Measurements from ENCODE around the gene SULT2B1. TPM values are rescaled to one million over a fixed set of nuclear protein-coding genes. Genes with fewer than 3 reads are reported as not detected.
A peak's percentile ranks its signal among the peaks of the same experiment; 100 is the strongest.

The SULT2B1 gene
- total and polyA plus RNA-seq, 2 experiments from 2014 or later = 0.79 TPM; not detected in 1

GRCh38 chr19:48646722-48647216, 94.8 kb downstream of the SULT2B1 start:
- TF ChIP-seq EZH2phosphoT487 (IDR thresholded peaks at IDR 0.05; ENCODE audit: low read depth, severe bottlenecking, unreplicated experiment) (no peak), EZH2 (IDR thresholded peaks at IDR 0.05; ENCODE audit: borderline replicate concordance) (no peak)
- TF ChIP-seq, protein P1, sequence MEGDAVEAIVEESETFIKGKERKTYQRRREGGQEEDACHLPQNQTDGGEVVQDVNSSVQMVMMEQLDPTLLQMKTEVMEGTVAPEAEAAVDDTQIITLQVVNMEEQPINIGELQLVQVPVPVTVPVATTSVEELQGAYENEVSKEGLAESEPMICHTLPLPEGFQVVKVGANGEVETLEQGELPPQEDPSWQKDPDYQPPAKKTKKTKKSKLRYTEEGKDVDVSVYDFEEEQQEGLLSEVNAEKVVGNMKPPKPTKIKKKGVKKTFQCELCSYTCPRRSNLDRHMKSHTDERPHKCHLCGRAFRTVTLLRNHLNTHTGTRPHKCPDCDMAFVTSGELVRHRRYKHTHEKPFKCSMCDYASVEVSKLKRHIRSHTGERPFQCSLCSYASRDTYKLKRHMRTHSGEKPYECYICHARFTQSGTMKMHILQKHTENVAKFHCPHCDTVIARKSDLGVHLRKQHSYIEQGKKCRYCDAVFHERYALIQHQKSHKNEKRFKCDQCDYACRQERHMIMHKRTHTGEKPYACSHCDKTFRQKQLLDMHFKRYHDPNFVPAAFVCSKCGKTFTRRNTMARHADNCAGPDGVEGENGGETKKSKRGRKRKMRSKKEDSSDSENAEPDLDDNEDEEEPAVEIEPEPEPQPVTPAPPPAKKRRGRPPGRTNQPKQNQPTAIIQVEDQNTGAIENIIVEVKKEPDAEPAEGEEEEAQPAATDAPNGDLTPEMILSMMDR (IDR thresholded peaks at IDR 0.05; ENCODE audit: poor library complexity) = no peak
- no peaks in the 10 kb centered on the region for H3K27me3 ChIP-seq
- peaks cover 11% of the 10 kb centered on the region for H3K4me1 ChIP-seq (ENCODE audit: insufficient read depth)
- no peak for DNase-seq (ENCODE audit: low spot score)
- 48% methylated on average over 3 of the region's 10 CpGs for WGBS (ENCODE audit: low lambda C conversion rate, missing lambda C conversion rate)
- H3K27ac ChIP-seq = no peak overlapping the region
- H3K9me2 ChIP-seq (replicated peaks; ENCODE audit: insufficient read depth) = no peaks in the 10 kb centered on the region
- no peaks in the 10 kb centered on the region for H3K79me2 ChIP-seq
- H2AFZ ChIP-seq = peak overlapping the region; percentile 97
- no peaks in the 10 kb centered on the region for H4K20me1 ChIP-seq (ENCODE audit: insufficient read depth, poor library complexity, severe bottlenecking)
- no peaks in the 10 kb centered on the region for H3K36me3 ChIP-seq (replicated peaks; ENCODE audit: insufficient read depth, low read depth)
- H3K9me3 ChIP-seq (ENCODE audit: low read depth) = no peaks in the 10 kb centered on the region
- H3K4me3 ChIP-seq = no peak overlapping the region
- peak overlapping the region; percentile 99 for H3K4me2 ChIP-seq

DNA sequence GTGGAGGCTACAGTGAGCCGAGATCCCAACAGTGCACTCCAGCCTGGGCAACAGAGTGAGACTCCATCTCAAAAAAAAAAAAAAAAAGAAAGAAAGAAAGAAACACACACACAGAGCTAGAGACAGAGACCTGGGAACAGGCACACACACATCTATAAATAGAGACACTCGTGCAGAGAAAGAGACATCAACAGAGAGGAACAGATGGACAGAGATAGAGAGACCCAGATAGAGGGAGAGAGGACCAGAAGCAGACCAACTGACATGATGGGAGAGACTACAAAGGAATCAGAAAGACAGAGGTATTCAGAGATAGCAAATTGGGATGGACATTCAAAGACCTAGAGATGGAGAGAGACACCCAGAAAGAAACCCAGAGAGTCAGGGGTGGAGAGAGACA, 96.2 kb downstream of the SULT2B1 start:
- Histone ChIP-seq H2AFZ (no peak overlapping the region), H3K27ac (no peak overlapping the region), H3K9me3 (ENCODE audit: low read depth) (no peaks in the 10 kb centered on the region), H4K20me1 (ENCODE audit: insufficient read depth, poor library complexity, severe bottlenecking) (no peaks in the 10 kb centered on the region), H3K27me3 (no peaks in the 10 kb centered on the region), H3K9me2 (replicated peaks; ENCODE audit: insufficient read depth) (no peaks in the 10 kb centered on the region), H3K4me1 (ENCODE audit: insufficient read depth) (peaks cover 11% of the 10 kb centered on the region), H3K4me3 (no peak overlapping the region), H3K79me2 (no peaks in the 10 kb centered on the region), H3K4me2 (no peak overlapping the region), H3K36me3 (replicated peaks; ENCODE audit: insufficient read depth, low read depth) (no peaks in the 10 kb centered on the region)
- no peak for TF ChIP-seq EZH2phosphoT487 (IDR thresholded peaks at IDR 0.05; ENCODE audit: low read depth, severe bottlenecking, unreplicated experiment)
- no peak for TF ChIP-seq EZH2 (IDR thresholded peaks at IDR 0.05; ENCODE audit: borderline replicate concordance)
- TF ChIP-seq, protein P1 (IDR thresholded peaks at IDR 0.05; ENCODE audit: poor library complexity) = no peak
- 60% methylated on average over 2 of the region's 2 CpGs for WGBS (ENCODE audit: low lambda C conversion rate, missing lambda C conversion rate)
- no peak for DNase-seq (ENCODE audit: low spot score)

Other genes with a start within 250 kb of the SULT2B1 start
- gene EMP3, start 226.6 kb upstream of the SULT2B1 start, total RNA-seq = 68.4 and 80.1 TPM in 2 replicates
- gene EMP3, start 226.6 kb upstream of the SULT2B1 start, polyA plus RNA-seq = 379 and 381 TPM in 2 replicates
- gene TMEM143, start 188.2 kb upstream of the SULT2B1 start, total RNA-seq = 5.3 and 5.9 TPM in 2 replicates
- gene TMEM143, start 188.2 kb upstream of the SULT2B1 start, polyA plus RNA-seq = 11.2 and 20.8 TPM in 2 replicates
- not detected in 2 replicates for gene SYNGR4, start 187.8 kb upstream of the SULT2B1 start, total RNA-seq
- gene SYNGR4, start 187.8 kb upstream of the SULT2B1 start, polyA plus RNA-seq = 0.51 and 1.3 TPM in 2 replicates
- gene KDELR1, start 160.6 kb upstream of the SULT2B1 start, total RNA-seq = 164 and 179 TPM in 2 replicates
- gene KDELR1, start 160.6 kb upstream of the SULT2B1 start, polyA plus RNA-seq = 278 and 288 TPM in 2 replicates
- 0.40 and 1.00 TPM in 2 replicates for gene GRIN2D, start 158.5 kb upstream of the SULT2B1 start, total RNA-seq
- gene GRIN2D, start 158.5 kb upstream of the SULT2B1 start, polyA plus RNA-seq = 2.1 and 2.7 TPM in 2 replicates
- 25.2 and 25.9 TPM in 2 replicates for gene GRWD1, start 106.2 kb upstream of the SULT2B1 start, total RNA-seq
- gene GRWD1, start 106.2 kb upstream of the SULT2B1 start, polyA plus RNA-seq = 33.1 and 36.6 TPM in 2 replicates
- gene KCNJ14, start 96.6 kb upstream of the SULT2B1 start, total RNA-seq = 0.12 and 0.70 TPM in 2 replicates
- 0.32 and 1.1 TPM in 2 replicates for gene KCNJ14, start 96.6 kb upstream of the SULT2B1 start, polyA plus RNA-seq
- gene CYTH2, start 82.8 kb upstream of the SULT2B1 start, total RNA-seq = 63.1 and 69.6 TPM in 2 replicates
- gene CYTH2, start 82.8 kb upstream of the SULT2B1 start, polyA plus RNA-seq = 80.1 and 106 TPM in 2 replicates
- gene LMTK3, start 40.3 kb upstream of the SULT2B1 start, total RNA-seq = 2.1 and 3.7 TPM in 2 replicates
- 1.3 and 2.1 TPM in 2 replicates for gene LMTK3, start 40.3 kb upstream of the SULT2B1 start, polyA plus RNA-seq
- gene SPACA4, start 54.6 kb downstream of the SULT2B1 start, total RNA-seq = not detected in 2 replicates
- gene SPACA4, start 54.6 kb downstream of the SULT2B1 start, polyA plus RNA-seq = 0.30 TPM in 1 of 2 replicates, not detected in the other
- 13.8 and 22.2 TPM in 2 replicates for gene FAM83E, start 62.9 kb downstream of the SULT2B1 start, total RNA-seq
- 12.4 and 16.1 TPM in 2 replicates for gene FAM83E, start 62.9 kb downstream of the SULT2B1 start, polyA plus RNA-seq
- 1,372 and 1,462 TPM in 2 replicates for gene RPL18, start 67.0 kb downstream of the SULT2B1 start, total RNA-seq
- gene RPL18, start 67.0 kb downstream of the SULT2B1 start, polyA plus RNA-seq = 616 and 623 TPM in 2 replicates
- 45.2 and 56.7 TPM in 2 replicates for gene SPHK2, start 67.3 kb downstream of the SULT2B1 start, total RNA-seq
- gene SPHK2, start 67.3 kb downstream of the SULT2B1 start, polyA plus RNA-seq = 39.4 and 48.2 TPM in 2 replicates
- gene DBP, start 85.2 kb downstream of the SULT2B1 start, total RNA-seq = 3.9 and 5.4 TPM in 2 replicates
- 11.8 and 20.4 TPM in 2 replicates for gene DBP, start 85.2 kb downstream of the SULT2B1 start, polyA plus RNA-seq
- gene CA11, start 94.0 kb downstream of the SULT2B1 start, total RNA-seq = 11.7 and 12.0 TPM in 2 replicates
- 43.6 and 48.6 TPM in 2 replicates for gene CA11, start 94.0 kb downstream of the SULT2B1 start, polyA plus RNA-seq
- gene NTN5, start 120.8 kb downstream of the SULT2B1 start, total RNA-seq = 0.08 TPM in 1 of 2 replicates, not detected in the other
- gene NTN5, start 120.8 kb downstream of the SULT2B1 start, polyA plus RNA-seq = 0.33 and 0.60 TPM in 2 replicates
- gene FUT2, start 143.8 kb downstream of the SULT2B1 start, total RNA-seq = 12.4 and 13.4 TPM in 2 replicates
- gene FUT2, start 143.8 kb downstream of the SULT2B1 start, polyA plus RNA-seq = 14.4 and 16.9 TPM in 2 replicates
- gene MAMSTR, start 167.6 kb downstream of the SULT2B1 start, total RNA-seq = 2.2 and 2.3 TPM in 2 replicates
- 5.2 and 7.5 TPM in 2 replicates for gene MAMSTR, start 167.6 kb downstream of the SULT2B1 start, polyA plus RNA-seq
- gene RASIP1, start 188.4 kb downstream of the SULT2B1 start, total RNA-seq = 1.1 and 4.2 TPM in 2 replicates
- 1.9 and 3.6 TPM in 2 replicates for gene RASIP1, start 188.4 kb downstream of the SULT2B1 start, polyA plus RNA-seq
- 0.40 and 0.57 TPM in 2 replicates for gene IZUMO1, start 194.7 kb downstream of the SULT2B1 start, total RNA-seq
- 0.52 and 1.3 TPM in 2 replicates for gene IZUMO1, start 194.7 kb downstream of the SULT2B1 start, polyA plus RNA-seq
- 2.4 TPM in 2 replicates for gene FUT1, start 200.5 kb downstream of the SULT2B1 start, total RNA-seq
- gene FUT1, start 200.5 kb downstream of the SULT2B1 start, polyA plus RNA-seq = 4.3 and 5.2 TPM in 2 replicates
- gene FGF21, start 203.4 kb downstream of the SULT2B1 start, total RNA-seq = not detected in 2 replicates
- not detected in 2 replicates for gene FGF21, start 203.4 kb downstream of the SULT2B1 start, polyA plus RNA-seq